HCT116 (cell line): ENCODE data around the gene OR4D2. TPM values are rescaled to one million over a fixed set of nuclear protein-coding genes. Genes with fewer than 3 reads are reported as not detected.
"Not testable (repeated sequence)": the region's sequence is repeated elsewhere in the genome, so short reads cannot be mapped to it uniquely, and the experiment has no call there.

Experiments
- ATAC-seq: fragments of 200-7000 bp; cut with Tn5 transposase; 2 replicates; pipeline ENCODE4 v1.9.1; 2020; ENCODE audit warnings: mild to moderate bottlenecking, moderate library complexity
- BruUV-seq: library from RNA; stranded (reverse); fragments of 400-500 nt; replicated peaks from 2 replicates; lab custom pipeline; 2021; lab: Mats Ljungman, UMichigan
- CTCF ChIA-PET: fragments of 300-600 bp; sonication (Branson Sonifier 250); formaldehyde crosslinking; loops from one replicate; lab custom pipeline; 2021; ENCODE audit warnings: antibody characterized with exemption; lab: Charles Lee
- POLR2A ChIA-PET: fragments of 300-600, 350-600 bp; sonication (Branson Sonifier 250); formaldehyde crosslinking; loops from one replicate; lab custom pipeline; 2021; ENCODE audit warnings: antibody characterized with exemption; lab: Charles Lee
- RAD21 ChIA-PET, 2 experiments: fragments of 300-600 bp; sonication (Branson Sonifier 250); formaldehyde crosslinking; loops; one replicate each; lab custom pipeline; 2023; ENCODE audit warnings: low total read pairs in 2 of 2; ENCODE audit not compliant: uncharacterized antibody in 2 of 2, unreplicated experiment in 2 of 2, low non-redundant PET in 1 of 2; lab: Charles Lee
- DNase-seq: peaks from one replicate; pipeline ENCODE4 v3.0.0-alpha.2; 2010; ENCODE audit warnings: low read depth, low spot score
- H2AFZ ChIP-seq: fragments of 200-600 bp; shearing (Covaris generic), sonication (generic); 2 replicates; pipeline ENCODE4 v1.6.1; 2017; ENCODE audit warnings: low read depth, mixed run types, mixed read lengths, antibody characterized with exemption, low read length; ENCODE audit not compliant: poor library complexity, severe bottlenecking
- H3K27ac ChIP-seq: 2 replicates; pipeline ENCODE4 v1.5.1; 2012; ENCODE audit warnings: low read depth, low read length
- H3K27me3 ChIP-seq: fragments of 200-600 bp; sonication (generic); 2 replicates; pipeline ENCODE4 v1.6.1; 2016; ENCODE audit warnings: mixed run types, low read length, mixed read lengths; ENCODE audit not compliant: insufficient read depth
- H3K36me3 ChIP-seq, 2 experiments: fragments of 200-500 bp in 1 of 2; fragments of 200-600 bp in 1 of 2; sonication (Bioruptor generic) in 1 of 2; sonication (generic) in 1 of 2; 2 replicates each; pipeline versions ENCODE4 v1.5.1 to v1.6.1; 2014 to 2016; ENCODE audit warnings: low read length in 2 of 2, inconsistent platforms in 1 of 2, mixed read lengths in 1 of 2, mixed run types in 1 of 2; ENCODE audit not compliant: insufficient read depth in 2 of 2, control insufficient read depth in 1 of 2
- H3K4me1 ChIP-seq, 2 experiments: fragments of 200-600 bp in 1 of 2; sonication (generic) in 1 of 2; 2 replicates each; pipeline versions ENCODE4 v1.5.1 to v1.6.1; 2012 to 2017; ENCODE audit warnings: low read length in 2 of 2, inconsistent platforms in 1 of 2, mild to moderate bottlenecking in 1 of 2, mixed read lengths in 1 of 2, mixed run types in 1 of 2, moderate library complexity in 1 of 2; ENCODE audit not compliant: insufficient read depth in 2 of 2, control insufficient read depth in 1 of 2
- H3K4me2 ChIP-seq: fragments of 200-600 bp; sonication (generic); 2 replicates; pipeline ENCODE4 v1.6.1; 2017; ENCODE audit warnings: mixed run types, low read length, mixed read lengths
- H3K4me3 ChIP-seq, 2 experiments: fragments of 200-600 bp in 1 of 2; sonication (generic) in 1 of 2; replicated peaks in 1 of 2; 2 replicates each; pipeline ENCODE4 v1.5.1; 2011 to 2016; ENCODE audit warnings: low read length in 2 of 2, control low read depth in 1 of 2, low read depth in 1 of 2, mild to moderate bottlenecking in 1 of 2, mixed read lengths in 1 of 2, mixed run types in 1 of 2
- H3K79me2 ChIP-seq: fragments of 200-600 bp; sonication (generic); 2 replicates; pipeline ENCODE4 v1.6.1; 2017; ENCODE audit warnings: mild to moderate bottlenecking, mixed run types, low read length, moderate library complexity, mixed read lengths; ENCODE audit not compliant: insufficient read depth
- H3K9ac ChIP-seq: fragments of 200-600 bp; sonication (generic); 2 replicates; pipeline ENCODE4 v1.6.1; 2016; ENCODE audit warnings: low read length, mixed read lengths
- H3K9me2 ChIP-seq: fragments of 200-600 bp; sonication (generic), shearing (Covaris generic); 2 replicates; pipeline ENCODE4 v1.6.1; 2017; ENCODE audit warnings: mixed run types, mild to moderate bottlenecking, moderate library complexity; ENCODE audit not compliant: insufficient read depth
- H3K9me3 ChIP-seq, 2 experiments: fragments of 200-500 bp in 1 of 2; fragments of 200-600 bp in 1 of 2; sonication (Bioruptor generic) in 1 of 2; sonication (generic) in 1 of 2; 2 replicates each; pipeline ENCODE4 v1.6.1; 2014 to 2017; ENCODE audit warnings: low read length in 2 of 2, mixed read lengths in 2 of 2, inconsistent platforms in 1 of 2, low read depth in 1 of 2, mild to moderate bottlenecking in 1 of 2, mixed run types in 1 of 2, moderate library complexity in 1 of 2; ENCODE audit not compliant: control insufficient read depth in 1 of 2, insufficient read depth in 1 of 2
- H4K20me1 ChIP-seq: fragments of 200-600 bp; sonication (generic), shearing (Covaris generic); 2 replicates; pipeline ENCODE4 v1.6.1; 2017; ENCODE audit warnings: mixed run types, mild to moderate bottlenecking, moderate library complexity; ENCODE audit not compliant: insufficient read depth
- EZH2phosphoT487 ChIP-seq: fragments of 200-600 bp; IDR thresholded peaks from 2 replicates; pipeline ENCODE4 v1.6.1; 2018; ENCODE audit warnings: antibody characterized with exemption, borderline replicate concordance
- JUND ChIP-seq: IDR thresholded peaks from 2 replicates; pipeline ENCODE4 v1.6.1; 2012
- POLR2A ChIP-seq: IDR thresholded peaks from 2 replicates; pipeline ENCODE4 v1.7.0; 2011; ENCODE audit warnings: borderline replicate concordance; ENCODE audit not compliant: insufficient read depth, insufficient read length; ENCODE audit errors: extremely low read depth
- POLR2AphosphoS5 ChIP-seq: IDR thresholded peaks from 2 replicates; pipeline ENCODE4 v1.6.1; 2011; ENCODE audit warnings: mild to moderate bottlenecking, low read depth, low read length, moderate library complexity
- RAD21 ChIP-seq: IDR thresholded peaks from 2 replicates; pipeline ENCODE4 v1.6.1; 2012; ENCODE audit warnings: low read depth, mild to moderate bottlenecking
- SIN3A ChIP-seq: IDR thresholded peaks from 2 replicates; pipeline ENCODE4 v1.6.1; 2012; ENCODE audit warnings: low read depth
- SRF ChIP-seq: IDR thresholded peaks from 2 replicates; pipeline ENCODE4 v1.6.1; 2012; ENCODE audit warnings: low read depth
- ZFX ChIP-seq: fragments of 450-650 bp; IDR thresholded peaks from 2 replicates; pipeline ENCODE4 v1.6.1; 2017
- intact Hi-C: fragments of 100-400 bp; cut with micrococcal nuclease; formaldehyde crosslinking; loops from 2 replicates; pipeline ENCODE4 v1.10.0; 2022
- total RNA-seq: library from RNA; stranded (reverse); gene quantifications from one replicate; pipeline ENCODE4 v1.2.1, GENCODE V29; 2021; ENCODE audit not compliant: unreplicated experiment
- TF ChIP-seq, protein P1 (sequence below), 3 experiments: fragments of 200-600 bp in 1 of 3; sonication (generic) in 1 of 3; IDR thresholded peaks in 2 of 3; conservative IDR thresholded peaks in 1 of 3; 2 replicates each; pipeline ENCODE4 v1.5.1; 2012 to 2017; ENCODE audit warnings: low read depth in 2 of 3, low read length in 2 of 3, antibody characterized with exemption in 1 of 3, borderline replicate concordance in 1 of 3, control low read depth in 1 of 3, mild to moderate bottlenecking in 1 of 3, mixed read lengths in 1 of 3, mixed run types in 1 of 3, moderate library complexity in 1 of 3; ENCODE audit not compliant: insufficient read depth in 1 of 3

OR4D2 gene
- total RNA-seq, 1 experiment from 2014 or later = not detected

GRCh38 chr17:58141505-58141904 is 25.3 kb upstream of the OR4D2 start:
- no peak for ATAC-seq
- CTCF ChIA-PET = interaction anchor here (1.0 kb wide), 1 partner anchor 31 kb away, joined by 3 read pairs; no protein-coding TSS in a partner anchor

GRCh38 chr17:58143335-58143734 is 23.4 kb upstream of the OR4D2 start:
- H3K4me2 ChIP-seq, H2AFZ ChIP-seq, H3K9me2 ChIP-seq, POLR2A ChIA-PET, H3K9ac ChIP-seq, H3K4me3 ChIP-seq, CTCF ChIA-PET, H4K20me1 ChIP-seq, H3K36me3 ChIP-seq, DNase-seq, H3K27ac ChIP-seq, RAD21 ChIA-PET, H3K79me2 ChIP-seq, BruUV-seq, intact Hi-C loops, ATAC-seq, H3K4me1 ChIP-seq: not testable (repeated sequence)
- peaks cover 22 to 25% of the 10 kb centered on the region in 2 experiments; a peak in 3 of 4 replicates for H3K9me3 ChIP-seq
- H3K27me3 ChIP-seq = peaks cover 37% of the 10 kb centered on the region

More at GRCh38 chr17:58141505-58141904, 25.3 kb upstream of the OR4D2 start:
- H3K36me3 ChIP-seq = no peaks in the 10 kb centered on the region
- no peak for TF ChIP-seq EZH2phosphoT487
- TF ChIP-seq, protein P1, sequence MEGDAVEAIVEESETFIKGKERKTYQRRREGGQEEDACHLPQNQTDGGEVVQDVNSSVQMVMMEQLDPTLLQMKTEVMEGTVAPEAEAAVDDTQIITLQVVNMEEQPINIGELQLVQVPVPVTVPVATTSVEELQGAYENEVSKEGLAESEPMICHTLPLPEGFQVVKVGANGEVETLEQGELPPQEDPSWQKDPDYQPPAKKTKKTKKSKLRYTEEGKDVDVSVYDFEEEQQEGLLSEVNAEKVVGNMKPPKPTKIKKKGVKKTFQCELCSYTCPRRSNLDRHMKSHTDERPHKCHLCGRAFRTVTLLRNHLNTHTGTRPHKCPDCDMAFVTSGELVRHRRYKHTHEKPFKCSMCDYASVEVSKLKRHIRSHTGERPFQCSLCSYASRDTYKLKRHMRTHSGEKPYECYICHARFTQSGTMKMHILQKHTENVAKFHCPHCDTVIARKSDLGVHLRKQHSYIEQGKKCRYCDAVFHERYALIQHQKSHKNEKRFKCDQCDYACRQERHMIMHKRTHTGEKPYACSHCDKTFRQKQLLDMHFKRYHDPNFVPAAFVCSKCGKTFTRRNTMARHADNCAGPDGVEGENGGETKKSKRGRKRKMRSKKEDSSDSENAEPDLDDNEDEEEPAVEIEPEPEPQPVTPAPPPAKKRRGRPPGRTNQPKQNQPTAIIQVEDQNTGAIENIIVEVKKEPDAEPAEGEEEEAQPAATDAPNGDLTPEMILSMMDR (IDR thresholded peaks at IDR 0.05 in 2 of 3, conservative IDR thresholded peaks at IDR 0.05 in 1 of 3; ENCODE audit: borderline replicate concordance in 1 of 3, insufficient read depth in 1 of 3, low read depth in 2 of 3, low read length in 2 of 3) = no peak
- TF ChIP-seq ZFX = no peak
- TF ChIP-seq SRF = no peak
- TF ChIP-seq POLR2AphosphoS5 = no peak
- no peak for TF ChIP-seq POLR2A
- no peak for TF ChIP-seq RAD21
- TF ChIP-seq SIN3A = no peak
- no peak for TF ChIP-seq JUND
- TF ChIP-seq, all 23 proteins: peak for 0
- Histone ChIP-seq H3K9me3 (peaks cover 22 to 25% of the 10 kb centered on the region in 2 experiments; a peak in 3 of 4 replicates), H3K4me1 (peaks cover 0 to 5% of the 10 kb centered on the region in 2 experiments; a peak in 1 of 4 replicates), H3K27me3 (peaks cover 34% of the 10 kb centered on the region), H3K4me2 (no peak overlapping the region), H3K9ac (no peak overlapping the region), H3K79me2 (no peaks in the 10 kb centered on the region), H3K27ac (no peak overlapping the region), H3K4me3 (no peak overlapping the region), H4K20me1 (no peaks in the 10 kb centered on the region), H3K9me2 (no peaks in the 10 kb centered on the region), H2AFZ (no peak overlapping the region)
- ChIA-PET RAD21 (no interaction called here), POLR2A (no interaction called here)
- no peak for DNase-seq
- BruUV-seq = no TSS peak
- intact Hi-C loops = no loop called here
